ENCODE results near the gene UNCX. TPM values are rescaled to one million over a fixed set of nuclear protein-coding genes. Genes with fewer than 3 reads are reported as not detected.

UNCX gene
- total and polyA plus RNA-seq, 2 of the 8 experiments (the other 6 are each of a cell fraction or from before 2014, with no cell fraction given) = not detected

GRCh38 chr7:1201916-1202315, 30.8 kb upstream of the UNCX start (continued):
- TF ChIP-seq CHD7 (IDR thresholded peaks at IDR 0.05; ENCODE audit: insufficient replicate concordance, low read length) = no peak
